GM18502 (cell line): ENCODE data around the gene ARFGEF3.

Experiments used
- ATAC-seq: cut with Tn5 transposase; IDR thresholded peaks from one replicate; pipeline ENCODE4 v1.9.1; 2021; ENCODE audit warnings: mild to moderate bottlenecking; ENCODE audit not compliant: unreplicated experiment, poor library complexity

Gene ARFGEF3

GRCh38 chr6:138296381-138296780 is 134.6 kb downstream of the ARFGEF3 start:
- no peak for ATAC-seq

GRCh38 chr6:138296786-138297185 is 135.0 kb downstream of the ARFGEF3 start:
- no peak for ATAC-seq

- no peak for ATAC-seq
Observed at GRCh38 chr6:138297761-138298298, 136.1 kb downstream of the ARFGEF3 start.

- no peak for ATAC-seq
Observed at GRCh38 chr6:138300469-138300868, 138.7 kb downstream of the ARFGEF3 start.

GRCh38 chr6:138302554-138302953 is 140.8 kb downstream of the ARFGEF3 start:
- ATAC-seq = no peak

GRCh38 chr6:138307352-138307751 is 145.6 kb downstream of the ARFGEF3 start:
- no peak for ATAC-seq

GRCh38 chr6:138307816-138308730 is 146.3 kb downstream of the ARFGEF3 start:
- no peak for ATAC-seq

- no peak for ATAC-seq
Observed at GRCh38 chr6:138308731-138309110, 147.0 kb downstream of the ARFGEF3 start.

GRCh38 chr6:138309695-138310094 is 148.0 kb downstream of the ARFGEF3 start:
- ATAC-seq = no peak

- no peak for ATAC-seq
Observed at GRCh38 chr6:138310294-138310693, 148.6 kb downstream of the ARFGEF3 start.

GRCh38 chr6:138310821-138311220 is 149.1 kb downstream of the ARFGEF3 start:
- ATAC-seq = no peak

- ATAC-seq = no peak
Observed at GRCh38 chr6:138311268-138311667, 149.5 kb downstream of the ARFGEF3 start.

- no peak for ATAC-seq
Observed at GRCh38 chr6:138318741-138319375, 157.1 kb downstream of the ARFGEF3 start.

- no peak for ATAC-seq
Observed at GRCh38 chr6:138321934-138322333, 160.2 kb downstream of the ARFGEF3 start.

GRCh38 chr6:138323821-138324220 is 162.1 kb downstream of the ARFGEF3 start:
- ATAC-seq = no peak

- ATAC-seq = no peak
Observed at GRCh38 chr6:138328210-138328609, 166.5 kb downstream of the ARFGEF3 start.

GRCh38 chr6:138330763-138331162 is 169.0 kb downstream of the ARFGEF3 start:
- ATAC-seq = no peak

- ATAC-seq = no peak
Observed at GRCh38 chr6:138331444-138331843, 169.7 kb downstream of the ARFGEF3 start.

GRCh38 chr6:138331984-138332383 is 170.2 kb downstream of the ARFGEF3 start:
- ATAC-seq = no peak

- ATAC-seq = no peak
Observed at GRCh38 chr6:138334000-138334399, 172.3 kb downstream of the ARFGEF3 start.

- no peak for ATAC-seq
Observed at GRCh38 chr6:138334963-138335362, 173.2 kb downstream of the ARFGEF3 start.
